Fibroblast of villous mesenchyme (primary cell): ENCODE results near the gene TRMT44. TPM values are rescaled to one million over a fixed set of nuclear protein-coding genes. Genes with fewer than 3 reads are reported as not detected.

Source experiments
- DNase-seq: peaks from one replicate; pipeline ENCODE4 v3.0.0-alpha.2; 2010; ENCODE audit warnings: low read depth
- H3K4me3 ChIP-seq: 2 replicates; pipeline ENCODE4 v1.5.1; 2011; ENCODE audit warnings: low read depth, mild to moderate bottlenecking, low read length
- CTCF ChIP-seq: IDR thresholded peaks from 2 replicates; pipeline ENCODE4 v1.5.1; 2012; ENCODE audit warnings: low read depth, mild to moderate bottlenecking, low read length; ENCODE audit not compliant: insufficient read depth
- total RNA-seq: library from RNA; depleted of rRNA; stranded (reverse); fragments of >200 nt; gene quantifications from 2 replicates; pipeline ENCODE4 v1.2.3, GENCODE V29; 2012

Gene TRMT44
- 17.4 and 19.4 TPM in 2 replicates for total RNA-seq

- DNase-seq, result peak; percentile 92
- no peak for TF ChIP-seq CTCF
- peak within 1 kb of the TSS; percentile 92 for H3K4me3 ChIP-seq
These were observed at the start of gene TRMT44, which contains the start of gene ACOX3 for GRCh38 chr4:8440492-8441311. Gene TRMT44 (plus strand): TSS chr4:8440777. CDS start chr4:8440823, 46 bp downstream. Gene ACOX3 (minus strand): TSS chr4:8440723. CDS start chr4:8416521, 24,202 bp downstream.

- TF ChIP-seq CTCF, result no peak
- no peak overlapping the region for H3K4me3 ChIP-seq
- DNase-seq, result no peak
These were observed 49.5 kb upstream of the TRMT44 start for GRCh38 chr4:8391071-8391470.

GRCh38 chr4:8391972-8392371, 48.6 kb upstream of the TRMT44 start:
- no peak for TF ChIP-seq CTCF
- H3K4me3 ChIP-seq, result no peak overlapping the region
- DNase-seq, result peak; percentile 96

GRCh38 chr4:8392591-8393190, 47.9 kb upstream of the TRMT44 start:
- no peak for TF ChIP-seq CTCF
- H3K4me3 ChIP-seq, result no peak overlapping the region
- DNase-seq, result peak; percentile 29

GRCh38 chr4:8393593-8394038, 47.0 kb upstream of the TRMT44 start:
- TF ChIP-seq CTCF, result peak; percentile 21
- H3K4me3 ChIP-seq, result no peak overlapping the region
- peak; percentile 96 for DNase-seq

GRCh38 chr4:8394061-8394519, 46.5 kb upstream of the TRMT44 start:
- TF ChIP-seq CTCF, result no peak
- H3K4me3 ChIP-seq, result no peak overlapping the region
- DNase-seq, result peak; percentile 80
